HepG2 (cell line): Measurements from ENCODE around the gene TCFL5. TPM values are rescaled to one million over a fixed set of nuclear protein-coding genes. Genes with fewer than 3 reads are reported as not detected.
A peak's percentile ranks its signal among the peaks of the same experiment; 100 is the strongest.

Experiments used
- ATAC-seq: fragments of 200-7000 bp; cut with Tn5 transposase; 3 replicates; pipeline ENCODE4 v1.9.1; 2020; ENCODE audit warnings: mild to moderate bottlenecking, moderate library complexity
- BruUV-seq: library from RNA; stranded (reverse); fragments of 400-500 nt; replicated peaks from 2 replicates; lab custom pipeline; 2021; lab: Mats Ljungman, UMichigan
- CTCF ChIA-PET: fragments of 300-600 bp; formaldehyde crosslinking; extraction: SDS; loops from one replicate; lab custom pipeline; 2021; ENCODE audit warnings: low total read pairs, inconsistent platforms, low intra/inter-chr PET ratio; lab: Yijun Ruan, JAX
- POLR2A ChIA-PET: fragments of 350-600 bp; sonication (Branson Sonifier 250); formaldehyde crosslinking; loops from one replicate; lab custom pipeline; 2020; ENCODE audit warnings: antibody characterized with exemption, inconsistent platforms; lab: Yijun Ruan, JAX
- DNase-seq: peaks from one replicate; pipeline ENCODE4 v3.0.0-alpha.2; 2015; ENCODE audit warnings: low spot score
- FAIRE-seq: peaks from 3 replicates; lab custom pipeline; 2011; peaks lifted over from hg19 to GRCh38; lab: Jason Lieb, UNC
- H2AFZ ChIP-seq: one replicate; pipeline ENCODE4 v1.6.1; 2011; ENCODE audit warnings: low read length, inconsistent platforms
- H3K27ac ChIP-seq: fragments of 300-600 bp; 3 replicates; pipeline ENCODE4 v1.8.0; 2011; ENCODE audit warnings: mixed run types, mild to moderate bottlenecking, mixed read lengths, low read length, inconsistent platforms; ENCODE audit not compliant: insufficient read depth; ENCODE audit errors: extremely low read length
- H3K27me3 ChIP-seq, 2 experiments: fragments of 200-600 bp in 1 of 2; 2 replicates in 1 of 2; 3 replicates in 1 of 2; pipeline versions ENCODE4 v1.6.0 to v1.8.0; 2011; ENCODE audit warnings: low read length in 2 of 2, mild to moderate bottlenecking in 2 of 2, moderate library complexity in 2 of 2, inconsistent platforms in 1 of 2; ENCODE audit not compliant: insufficient read depth in 2 of 2, control insufficient read depth in 1 of 2
- H3K36me3 ChIP-seq, 2 experiments: fragments of 200-600 bp in 1 of 2; replicated peaks in 1 of 2; 2 replicates in 1 of 2; 3 replicates in 1 of 2; pipeline versions ENCODE4 v1.5.1 to v1.8.0; 2011; ENCODE audit warnings: low read length in 2 of 2, inconsistent platforms in 1 of 2; ENCODE audit not compliant: insufficient read depth in 2 of 2, control insufficient read depth in 1 of 2
- H3K4me1 ChIP-seq: 2 replicates; pipeline ENCODE4 v1.5.1; 2012; ENCODE audit warnings: low read length, inconsistent platforms; ENCODE audit not compliant: insufficient read depth
- H3K4me2 ChIP-seq: 2 replicates; pipeline ENCODE4 v1.6.0; 2011; ENCODE audit warnings: low read depth, low read length, inconsistent platforms
- H3K4me3 ChIP-seq, 3 experiments: fragments of 200-600 bp in 1 of 3; sonication (generic), shearing (Covaris generic) in 1 of 3; replicated peaks in 1 of 3; 2 replicates each; pipeline ENCODE4 v1.5.1; 2011 to 2016; ENCODE audit warnings: low read length in 3 of 3, inconsistent platforms in 2 of 3, low read depth in 2 of 3, mild to moderate bottlenecking in 2 of 3, control low read depth in 1 of 3, mixed read lengths in 1 of 3; ENCODE audit not compliant: insufficient read depth in 1 of 3
- H3K79me2 ChIP-seq: one replicate; pipeline ENCODE4 v1.6.1; 2011; ENCODE audit warnings: low read length, inconsistent platforms; ENCODE audit not compliant: insufficient read depth
- H3K9ac ChIP-seq: 2 replicates; pipeline ENCODE4 v1.6.0; 2011; ENCODE audit warnings: mild to moderate bottlenecking, low read depth, low read length, inconsistent platforms; ENCODE audit not compliant: insufficient read depth
- H3K9me3 ChIP-seq: 2 replicates; pipeline ENCODE4 v1.5.1; 2012; ENCODE audit warnings: mild to moderate bottlenecking, low read length
- H4K20me1 ChIP-seq: 2 replicates; pipeline ENCODE4 v1.6.0; 2011; ENCODE audit warnings: inconsistent platforms, mild to moderate bottlenecking, low read length, moderate library complexity; ENCODE audit not compliant: insufficient read depth
- DZIP1 ChIP-seq: sonication (generic); formaldehyde crosslinking; IDR thresholded peaks from 2 replicates; pipeline ENCODE4 v1.5.0; 2020; ENCODE audit warnings: mild to moderate bottlenecking, missing genetic modification reagents
- EED ChIP-seq: sonication (generic); formaldehyde crosslinking; IDR thresholded peaks from 2 replicates; pipeline ENCODE4 v1.5.0; 2020; ENCODE audit warnings: mild to moderate bottlenecking, missing genetic modification reagents
- ELF3 ChIP-seq: IDR thresholded peaks from 2 replicates; pipeline ENCODE4 v1.6.1; 2016; ENCODE audit warnings: missing genetic modification reagents, missing compliant biosample characterization
- HDAC2 ChIP-seq: sonication (generic); formaldehyde crosslinking; IDR thresholded peaks from 2 replicates; pipeline ENCODE4 v1.4.0; 2020; ENCODE audit warnings: missing genetic modification reagents
- PRDM15 ChIP-seq: sonication (generic); formaldehyde crosslinking; IDR thresholded peaks from 2 replicates; pipeline ENCODE4 v1.4.0; 2020; ENCODE audit warnings: missing genetic modification reagents
- SNRNP70 ChIP-seq: fragments of 200-400 bp; formaldehyde crosslinking; IDR thresholded peaks from 2 replicates; pipeline ENCODE4 v1.6.1; 2017; ENCODE audit warnings: mild to moderate bottlenecking, low read depth, low read length, moderate library complexity
- TEAD3 ChIP-seq: optimal IDR thresholded peaks from 2 replicates; pipeline ENCODE3; 2016; ENCODE audit warnings: borderline replicate concordance
- ZNF224 ChIP-seq: sonication (generic); formaldehyde crosslinking; IDR thresholded peaks from 2 replicates; pipeline ENCODE4 v1.5.0; 2020; ENCODE audit warnings: mild to moderate bottlenecking, missing genetic modification reagents
- ZNF354B ChIP-seq: sonication (generic); formaldehyde crosslinking; IDR thresholded peaks from 2 replicates; pipeline ENCODE4 v1.8.0; 2022; ENCODE audit warnings: mild to moderate bottlenecking, missing genetic modification reagents
- ZNF431 ChIP-seq: sonication (generic); formaldehyde crosslinking; IDR thresholded peaks from 2 replicates; pipeline ENCODE4 v1.9.0; 2022; ENCODE audit warnings: missing genetic modification reagents, low read depth, mild to moderate bottlenecking, borderline replicate concordance
- ZNF512 ChIP-seq: sonication (generic); formaldehyde crosslinking; IDR thresholded peaks from 2 replicates; pipeline ENCODE4 v1.4.0; 2020; ENCODE audit warnings: mild to moderate bottlenecking, missing genetic modification reagents
- ZNF629 ChIP-seq: sonication (generic); formaldehyde crosslinking; conservative IDR thresholded peaks from 2 replicates; pipeline ENCODE4 v1.5.0; 2020; ENCODE audit warnings: missing genetic modification reagents
- WGBS: methylation state at CpG from one replicate; pipeline ENCODE4 v1.1.6; 2017; ENCODE audit warnings: low lambda C conversion rate; 5-methylcytosine and 5-hydroxymethylcytosine counted together
- in situ Hi-C: cut with HindIII; loops from 2 replicates; pipeline ENCODE4 v1.10.0; 2017; ENCODE audit warnings: low pct_unique_long_range_greater_than_20kb; ENCODE audit not compliant: extremely low pct_ligation_motif_present
- intact Hi-C: fragments of 100-400 bp; cut with micrococcal nuclease; formaldehyde crosslinking; loops from one replicate; pipeline ENCODE4 v1.10.0; 2022; ENCODE audit not compliant: unreplicated experiment
- polyA plus RNA-seq, 8 experiments: library from polyadenylated mRNA; depleted of rRNA in 3 of 8; stranded (reverse) in 7 of 8; unstranded in 1 of 8; fragments of >200 nt; fragmentation: Illumina TruSeq in 4 of 8; extraction: Trizol in 4 of 8; gene quantifications; 2 replicates each; pipeline versions ENCODE4 v1.2.1 to v1.2.3, GENCODE V29; 2011 to 2016; ENCODE audit warnings: low read depth in 4 of 8, missing spikeins in 1 of 8, mixed read lengths in 1 of 8; ENCODE audit not compliant: insufficient read depth in 1 of 8
- total RNA-seq, 5 experiments: library from RNA; depleted of rRNA; stranded (reverse); fragments of >200 nt; fragmentation: Illumina TruSeq; extraction: Trizol; gene quantifications; 2 replicates each; pipeline ENCODE4 v1.2.3, GENCODE V29; 2016; ENCODE audit warnings: low read depth in 1 of 5
- TF ChIP-seq, protein P1 (sequence below): sonication (generic); formaldehyde crosslinking; IDR thresholded peaks from 2 replicates; pipeline ENCODE4 v1.4.0; 2020; ENCODE audit warnings: missing genetic modification reagents

Gene TCFL5
- total and polyA plus RNA-seq, 2 of the 13 experiments (the other 11 are each of a cell fraction or from before 2014, with no cell fraction given) = 14.8 to 20.0 TPM

GRCh38 chr20:62792182-62792939 is 69.3 kb downstream of the TCFL5 start:
- Histone ChIP-seq H3K9me3 (no peaks in the 10 kb centered on the region), H3K27me3 (peaks cover 6 to 46% of the 10 kb centered on the region in 2 experiments; a peak in 4 of 5 replicates), H4K20me1 (no peaks in the 10 kb centered on the region), H3K9ac (no peak overlapping the region), H3K36me3 (peaks cover 0 to 2% of the 10 kb centered on the region in 2 experiments; a peak in 1 of 5 replicates), H3K4me1 (peaks cover 54% of the 10 kb centered on the region), H3K79me2 (peaks cover 5% of the 10 kb centered on the region), H3K4me3 (peak overlapping the region in 1 of 3 experiments; percentile 75; a peak in 1 of 6 replicates), H2AFZ (no peak overlapping the region), H3K27ac (no peak overlapping the region), H3K4me2 (no peak overlapping the region; the same call in 1 of the 2 replicates)
- intact Hi-C loops (loop anchor here (5.0 to 10.0 kb wide), 3 partner anchors 105 to 418 kb away; no protein-coding TSS in a partner anchor), in situ Hi-C loops (loop anchor here (5.0 to 25.0 kb wide), 3 partner anchors 125 to 280 kb away; no protein-coding TSS in a partner anchor)
- FAIRE-seq (no peak), ATAC-seq (no peak), DNase-seq (peak; percentile 48)
- 16% methylated on average over 9 of the region's 9 CpGs for WGBS
- CTCF ChIA-PET = interaction anchor here (1.2 to 3.9 kb wide), 15 partner anchors 10 to 292 kb away, joined by 3 to 93 read pairs (median 8); partner anchors contain the start of gene SLCO4A1
- BruUV-seq = no TSS peak
- POLR2A ChIA-PET = interaction anchor here (0.6 to 4.2 kb wide), 3 partner anchors 13 to 671 kb away, joined by 3 to 110 read pairs (median 8); partner anchors contain the start of genes LSM14B and OGFR
- TF ChIP-seq TEAD3 (CRISPR knock-in tag) (peak; percentile 14), ZNF354B (CRISPR knock-in tag) (0 out of 2 replicates have a peak, but pooled peaks have one; percentile 50), ZNF512 (no peak), DZIP1 (CRISPR knock-in tag) (no peak), ZNF224 (CRISPR knock-in tag) (no peak), SNRNP70 (no peak), EED (CRISPR knock-in tag) (no peak), HDAC2 (CRISPR knock-in tag) (no peak), PRDM15 (no peak), ZNF431 (CRISPR knock-in tag) (no peak), ELF3 (no peak), ZNF629 (CRISPR knock-in tag) (peak; percentile 38)
- TF ChIP-seq, protein P1, sequence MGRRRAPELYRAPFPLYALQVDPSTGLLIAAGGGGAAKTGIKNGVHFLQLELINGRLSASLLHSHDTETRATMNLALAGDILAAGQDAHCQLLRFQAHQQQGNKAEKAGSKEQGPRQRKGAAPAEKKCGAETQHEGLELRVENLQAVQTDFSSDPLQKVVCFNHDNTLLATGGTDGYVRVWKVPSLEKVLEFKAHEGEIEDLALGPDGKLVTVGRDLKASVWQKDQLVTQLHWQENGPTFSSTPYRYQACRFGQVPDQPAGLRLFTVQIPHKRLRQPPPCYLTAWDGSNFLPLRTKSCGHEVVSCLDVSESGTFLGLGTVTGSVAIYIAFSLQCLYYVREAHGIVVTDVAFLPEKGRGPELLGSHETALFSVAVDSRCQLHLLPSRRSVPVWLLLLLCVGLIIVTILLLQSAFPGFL (CRISPR knock-in tag) = no peak
